OCI-LY3 (cell line): ENCODE measurements around the gene PEX12.

ENCODE experiments used
- EZH2phosphoT487 ChIP-seq: fragments of 200-600 bp; shearing (Covaris generic); IDR thresholded peaks from 2 replicates; pipeline ENCODE4 v1.6.1; 2018; ENCODE audit warnings: antibody characterized with exemption, mixed run types, low read depth
- TF ChIP-seq, protein P1 (sequence below): fragments of 200-600, 300-600 bp; sonication (generic); IDR thresholded peaks from 2 replicates; pipeline ENCODE4 v1.5.1; 2014; ENCODE audit warnings: antibody characterized with exemption, low read length, low read depth

DNA sequence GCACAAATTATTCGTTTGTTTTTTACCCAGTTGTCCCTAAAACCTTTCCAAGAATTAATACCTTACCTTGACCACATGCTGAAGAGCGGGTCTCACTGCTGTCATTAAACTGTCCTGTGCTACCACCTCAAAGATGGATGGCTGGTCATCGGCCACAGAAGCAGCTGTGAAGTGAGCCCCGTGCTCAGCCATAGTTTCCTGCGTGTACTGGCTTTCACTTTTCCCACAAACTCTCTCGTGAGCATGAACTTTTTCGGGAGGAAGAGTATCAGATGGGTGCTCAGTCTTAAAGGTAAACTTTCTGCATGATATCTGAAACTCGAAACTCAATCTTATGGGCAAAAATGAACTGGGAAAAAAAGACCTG, 558 bp downstream of the PEX12 start:
- TF ChIP-seq, protein P1, sequence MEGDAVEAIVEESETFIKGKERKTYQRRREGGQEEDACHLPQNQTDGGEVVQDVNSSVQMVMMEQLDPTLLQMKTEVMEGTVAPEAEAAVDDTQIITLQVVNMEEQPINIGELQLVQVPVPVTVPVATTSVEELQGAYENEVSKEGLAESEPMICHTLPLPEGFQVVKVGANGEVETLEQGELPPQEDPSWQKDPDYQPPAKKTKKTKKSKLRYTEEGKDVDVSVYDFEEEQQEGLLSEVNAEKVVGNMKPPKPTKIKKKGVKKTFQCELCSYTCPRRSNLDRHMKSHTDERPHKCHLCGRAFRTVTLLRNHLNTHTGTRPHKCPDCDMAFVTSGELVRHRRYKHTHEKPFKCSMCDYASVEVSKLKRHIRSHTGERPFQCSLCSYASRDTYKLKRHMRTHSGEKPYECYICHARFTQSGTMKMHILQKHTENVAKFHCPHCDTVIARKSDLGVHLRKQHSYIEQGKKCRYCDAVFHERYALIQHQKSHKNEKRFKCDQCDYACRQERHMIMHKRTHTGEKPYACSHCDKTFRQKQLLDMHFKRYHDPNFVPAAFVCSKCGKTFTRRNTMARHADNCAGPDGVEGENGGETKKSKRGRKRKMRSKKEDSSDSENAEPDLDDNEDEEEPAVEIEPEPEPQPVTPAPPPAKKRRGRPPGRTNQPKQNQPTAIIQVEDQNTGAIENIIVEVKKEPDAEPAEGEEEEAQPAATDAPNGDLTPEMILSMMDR, result no peak
- no peak for TF ChIP-seq EZH2phosphoT487
